Right lobe of liver (tissue), 6 donors: ENCODE data around the gene FOXP4. TPM values are rescaled to one million over a fixed set of nuclear protein-coding genes. Genes with fewer than 3 reads are reported as not detected.

Source experiments
- ATAC-seq, 4 donors: fragments of 200-7000 bp; cut with Tn5 transposase; one replicate each; pipeline ENCODE4 v1.9.1; 2020; ENCODE audit warnings: mild to moderate bottlenecking in 4 of 4, moderate library complexity in 4 of 4
- DNase-seq, 3 donors: peaks; one replicate each; pipeline ENCODE4 v3.0.0-alpha.2; 2020
- H3K27ac ChIP-seq, 3 donors: fragments of 200-600 bp; one replicate each; pipeline ENCODE4 v1.8.0; 2022
- H3K27me3 ChIP-seq, 2 donors: fragments of 200-600 bp; one replicate each; pipeline ENCODE4 v1.8.0; 2022
- H3K36me3 ChIP-seq, 4 donors: fragments of 200-600 bp; sonication (generic) in 1 of 4; one replicate each; pipeline versions ENCODE4 v1.5.1 to v1.8.0; 2017 to 2022; ENCODE audit warnings: control low read depth in 1 of 4
- H3K4me1 ChIP-seq, 4 donors: fragments of 200-600 bp; sonication (generic) in 1 of 4; one replicate each; pipeline versions ENCODE4 v1.5.1 to v1.8.0; 2017 to 2022; ENCODE audit warnings: control low read depth in 1 of 4
- H3K4me3 ChIP-seq, 3 donors: fragments of 200-600 bp; one replicate each; pipeline ENCODE4 v1.8.0; 2022
- H3K9me3 ChIP-seq, 4 donors: fragments of 200-600 bp; sonication (generic) in 1 of 4; one replicate each; pipeline versions ENCODE4 v1.5.1 to v1.8.0; 2017 to 2022; ENCODE audit warnings: control low read depth in 1 of 4
- CTCF ChIP-seq, 4 donors: fragments of 200-600 bp in 3 of 4; fragments of 450-650 bp in 1 of 4; IDR thresholded peaks; one replicate each; pipeline versions ENCODE4 v1.5.1 to v1.8.0; 2016 to 2022; ENCODE audit warnings: antibody characterized with exemption in 4 of 4, mild to moderate bottlenecking in 2 of 4
- POLR2A ChIP-seq: fragments of 450-650 bp; IDR thresholded peaks from one replicate; pipeline ENCODE4 v1.6.1; 2017; ENCODE audit warnings: antibody characterized with exemption, mild to moderate bottlenecking
- WGBS: methylation state at CpG from one replicate; pipeline ENCODE4 v1.1.6; 2018; ENCODE audit warnings: low coverage, low lambda C conversion rate; ENCODE audit not compliant: insufficient coverage; ENCODE audit errors: missing lambda C conversion rate; 5-methylcytosine and 5-hydroxymethylcytosine counted together
- intact Hi-C, 2 donors: fragments of 100-400 bp; cut with DNase I; formaldehyde crosslinking; loops; one replicate each; pipeline versions ENCODE4 v1.11.2 to v1.14.1; 2022
- total RNA-seq, 6 experiments: library from RNA; depleted of rRNA in 2 of 6; stranded (reverse); fragments of >200 nt in 2 of 6; fragmentation: NEBNext Ultra II Directional in 3 of 6; extraction: Animal tissue kit (Norgen Biotek cat#: 25700) in 3 of 6; gene quantifications; one replicate each; pipeline versions ENCODE4 v1.1.0 to v1.2.4, GENCODE V29; 2016 to 2023
- donor health status: DM: no; HTN: yes; CAD: no.
- donor health status: DM: no; HTN: no; CAD: no.
- donor health status: DM: no; HTN: no; CAD: no.
- donor health status: DM: no; HTN: yes; CAD: no.
- donor health status: DM: no; HTN: yes; CAD: no.

FOXP4 gene
- total RNA-seq, 6 experiments from 2014 or later: 12.6 to 19.2 (median 14.9) TPM

DNA sequence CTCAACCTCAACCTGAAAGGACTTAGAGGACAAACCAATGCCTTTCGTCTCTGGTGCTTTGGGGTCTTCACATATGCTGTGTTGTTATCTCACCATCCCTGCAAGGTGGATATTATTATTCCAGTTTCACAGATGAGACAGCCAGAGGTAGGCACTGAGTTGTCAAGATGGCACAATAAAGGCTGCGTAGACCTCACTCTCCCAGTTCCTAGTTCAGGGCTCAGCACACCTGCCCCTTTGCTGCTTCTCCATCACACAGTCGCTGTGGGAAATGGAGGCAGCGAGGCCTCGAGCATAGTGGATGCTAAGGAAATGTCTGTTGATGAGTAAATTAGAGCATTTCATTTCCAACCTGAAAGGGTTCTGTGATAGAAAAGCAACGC, 22.0 kb downstream of the FOXP4 start:
- no peak for DNase-seq

GRCh38 chr6:41568585-41569384, 22.6 kb downstream of the FOXP4 start:
- Histone ChIP-seq H3K36me3 (peaks cover 0 to 7% (median 3%) of the 10 kb centered on the region in 4 donors), H3K4me1 (peaks cover 1 to 54% (median 25%) of the 10 kb centered on the region in 4 donors), H3K9me3 (no peaks in the 10 kb centered on the region), H3K27ac (peak overlapping the region; percentile 28 to 90 (median 81)), H3K27me3 (no peaks in the 10 kb centered on the region), H3K4me3 (no peak overlapping the region)
- intact Hi-C loops: no loop called here
- TF ChIP-seq CTCF (IDR thresholded peaks at IDR 0.05): no peak
- TF ChIP-seq POLR2A: peak; percentile 28
- DNase-seq: peak; percentile 54 to 87 (median 87)
- WGBS: 41% methylated on average over 11 of the region's 13 CpGs
- peak; percentile 89 to 96 (median 93) for ATAC-seq

More for the DNA sequence above, 22.0 kb downstream of the FOXP4 start:
- TF ChIP-seq CTCF (IDR thresholded peaks at IDR 0.05) (no peak), POLR2A (no peak)
- H3K4me3 ChIP-seq: no peak overlapping the region
- H3K9me3 ChIP-seq: no peaks in the 10 kb centered on the region
- WGBS: 78% methylated on average over 6 of the region's 6 CpGs
- peaks cover 1 to 60% (median 28%) of the 10 kb centered on the region in 4 donors for H3K4me1 ChIP-seq
- H3K27ac ChIP-seq: peak overlapping the region; percentile 28 to 90 (median 81)
- intact Hi-C loops: no loop called here
- no peaks in the 10 kb centered on the region for H3K27me3 ChIP-seq
- no peak for ATAC-seq
- peaks cover 0 to 7% (median 3%) of the 10 kb centered on the region in 4 donors for H3K36me3 ChIP-seq

GRCh38 chr6:41570259-41570615, 24.1 kb downstream of the FOXP4 start:
- H3K27ac ChIP-seq: no peak overlapping the region
- no peak overlapping the region for H3K4me3 ChIP-seq
- intact Hi-C loops: no loop called here
- ATAC-seq: no peak
- no peak for DNase-seq
- H3K36me3 ChIP-seq: peaks cover 0 to 7% (median 3%) of the 10 kb centered on the region in 4 donors
- peaks cover 1 to 40% (median 18%) of the 10 kb centered on the region in 4 donors for H3K4me1 ChIP-seq
- H3K27me3 ChIP-seq: no peaks in the 10 kb centered on the region
- 76% methylated on average over 3 of the region's 5 CpGs for WGBS
- no peaks in the 10 kb centered on the region for H3K9me3 ChIP-seq
- TF ChIP-seq CTCF (IDR thresholded peaks at IDR 0.05) (no peak), POLR2A (no peak)

DNA sequence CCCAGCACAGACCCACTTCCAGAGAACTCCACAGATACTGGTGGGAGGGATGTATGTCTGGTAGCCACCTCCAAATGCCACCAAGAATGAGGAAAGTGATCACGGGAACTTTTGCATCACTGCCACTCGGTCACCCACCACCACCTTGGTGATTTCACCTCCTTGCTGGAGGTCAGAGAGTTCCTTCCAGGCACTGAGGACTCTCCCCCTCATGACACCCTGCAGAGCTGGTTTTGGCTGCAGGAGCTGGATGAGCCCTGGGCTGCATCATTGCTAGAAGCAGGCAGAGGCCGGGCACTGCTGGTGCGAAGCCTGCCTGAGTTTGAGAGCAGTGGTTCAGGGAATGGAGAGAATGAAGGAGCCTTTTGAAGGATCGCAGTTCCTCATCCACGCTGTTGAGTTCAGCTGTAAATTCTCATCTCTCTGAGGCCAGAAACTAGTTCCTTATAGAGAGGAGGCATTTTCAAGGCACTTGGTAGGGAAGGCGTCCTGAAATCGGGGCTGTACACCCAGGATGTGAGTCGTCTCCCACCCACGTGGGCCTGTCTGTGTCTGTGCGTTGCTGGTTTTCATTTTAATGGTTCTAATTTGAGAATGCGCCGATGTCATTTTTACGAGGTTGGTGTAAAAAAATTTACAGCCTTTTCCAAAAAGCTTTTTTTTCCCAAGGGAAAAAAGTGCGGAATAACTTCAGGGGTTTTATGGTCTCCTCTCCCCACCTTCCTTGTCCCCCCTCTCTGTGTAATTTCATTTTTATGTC, 25.0 kb downstream of the FOXP4 start:
- DNase-seq: no peak
- H3K9me3 ChIP-seq: no peaks in the 10 kb centered on the region
- intact Hi-C loops: no loop called here

More for the DNA sequence above, 25.0 kb downstream of the FOXP4 start:
- no peak overlapping the region for H3K27ac ChIP-seq
- TF ChIP-seq CTCF (IDR thresholded peaks at IDR 0.05) (no peak), POLR2A (no peak)
- WGBS: 87% methylated on average over 13 of the region's 15 CpGs
- ATAC-seq: no peak
- no peak overlapping the region for H3K4me3 ChIP-seq
- H3K27me3 ChIP-seq: no peaks in the 10 kb centered on the region
- peaks cover 0 to 2% (median under 1%) of the 10 kb centered on the region in 4 donors for H3K36me3 ChIP-seq
- H3K4me1 ChIP-seq: peaks cover 1 to 38% (median 18%) of the 10 kb centered on the region in 4 donors
